Skeletal muscle tissue (tissue), 4 donors: ENCODE data around the gene ZBTB4. TPM values are rescaled to one million over a fixed set of nuclear protein-coding genes. Genes with fewer than 3 reads are reported as not detected.

ENCODE experiments used
- H3K27ac ChIP-seq: one replicate; pipeline ENCODE4 v1.7.0; 2013; ENCODE audit warnings: mild to moderate bottlenecking, low read depth, low read length, inconsistent platforms
- H3K27me3 ChIP-seq, 3 donors: one replicate each; pipeline ENCODE4 v1.7.0; 2013; ENCODE audit warnings: low read length in 3 of 3; ENCODE audit not compliant: control insufficient read depth in 3 of 3, insufficient read depth in 3 of 3
- H3K36me3 ChIP-seq, 3 donors: one replicate each; pipeline ENCODE4 v1.7.0; 2013; ENCODE audit warnings: low read length in 3 of 3; ENCODE audit not compliant: control insufficient read depth in 3 of 3, insufficient read depth in 3 of 3
- H3K4me1 ChIP-seq, 3 donors: one replicate each; pipeline ENCODE4 v1.7.0; 2013; ENCODE audit warnings: low read length in 3 of 3, mild to moderate bottlenecking in 3 of 3; ENCODE audit not compliant: control insufficient read depth in 3 of 3, insufficient read depth in 3 of 3
- H3K4me3 ChIP-seq, 3 donors: one replicate each; pipeline ENCODE4 v1.7.0; 2013; ENCODE audit warnings: low read length in 3 of 3
- H3K9ac ChIP-seq, 3 donors: one replicate each; pipeline ENCODE4 v1.7.0; 2013; ENCODE audit warnings: low read length in 3 of 3, mild to moderate bottlenecking in 3 of 3, moderate library complexity in 2 of 3, low read depth in 1 of 3
- H3K9me3 ChIP-seq, 3 donors: one replicate each; pipeline ENCODE4 v1.7.0; 2013; ENCODE audit warnings: low read length in 3 of 3; ENCODE audit not compliant: control insufficient read depth in 3 of 3
- total RNA-seq: library from RNA; depleted of rRNA; stranded (reverse); fragments of >200 nt; gene quantifications from one replicate; pipeline ENCODE4 v1.2.3, GENCODE V29; 2014
- donor health status: Osteomylitis.

The ZBTB4 gene
- total RNA-seq, 1 donor from 2014 or later = 10.4 TPM

- no peaks in the 10 kb centered on the region for H3K9me3 ChIP-seq
- peaks cover 0 to 2% (median 0%) of the 10 kb centered on the region in 3 donors for H3K4me1 ChIP-seq
- H3K9ac ChIP-seq = no peak overlapping the region
- no peak overlapping the region for H3K4me3 ChIP-seq
- no peak overlapping the region for H3K27ac ChIP-seq
- H3K36me3 ChIP-seq = peaks cover 68 to 79% (median 75%) of the 10 kb centered on the region in 3 donors
- no peaks in the 10 kb centered on the region for H3K27me3 ChIP-seq
Observed at GRCh38 chr17:7509937-7510336, 30.5 kb upstream of the ZBTB4 start.

GRCh38 chr17:7508846-7509245 is 29.4 kb upstream of the ZBTB4 start:
- Histone ChIP-seq H3K27ac (no peak overlapping the region), H3K9me3 (no peaks in the 10 kb centered on the region), H3K4me3 (no peak overlapping the region), H3K9ac (no peak overlapping the region), H3K4me1 (peaks cover 0 to 2% (median 0%) of the 10 kb centered on the region in 3 donors), H3K36me3 (peaks cover 69 to 85% (median 83%) of the 10 kb centered on the region in 3 donors), H3K27me3 (no peaks in the 10 kb centered on the region)

- no peak overlapping the region for H3K4me3 ChIP-seq
- peaks cover 69 to 85% (median 83%) of the 10 kb centered on the region in 3 donors for H3K36me3 ChIP-seq
Observed at GRCh38 chr17:7508145-7508544, 28.7 kb upstream of the ZBTB4 start.

GRCh38 chr17:7503521-7503920 is 24.1 kb upstream of the ZBTB4 start:
- H3K27me3 ChIP-seq = no peaks in the 10 kb centered on the region
- H3K4me1 ChIP-seq = no peaks in the 10 kb centered on the region
- peaks cover 68 to 85% (median 83%) of the 10 kb centered on the region in 3 donors for H3K36me3 ChIP-seq
- no peak overlapping the region for H3K4me3 ChIP-seq
- no peaks in the 10 kb centered on the region for H3K9me3 ChIP-seq
- H3K9ac ChIP-seq = no peak overlapping the region
- H3K27ac ChIP-seq = no peak overlapping the region

More at GRCh38 chr17:7508145-7508544, 28.7 kb upstream of the ZBTB4 start:
- no peak overlapping the region for H3K27ac ChIP-seq
- H3K27me3 ChIP-seq = no peaks in the 10 kb centered on the region
- no peaks in the 10 kb centered on the region for H3K9me3 ChIP-seq
- no peak overlapping the region for H3K9ac ChIP-seq
- H3K4me1 ChIP-seq = peaks cover 0 to 2% (median 0%) of the 10 kb centered on the region in 3 donors

GRCh38 chr17:7502987-7503386 is 23.6 kb upstream of the ZBTB4 start:
- H3K9me3 ChIP-seq = no peaks in the 10 kb centered on the region
- no peak overlapping the region for H3K9ac ChIP-seq
- peaks cover 0 to 2% (median 0%) of the 10 kb centered on the region in 3 donors for H3K4me1 ChIP-seq
- H3K27ac ChIP-seq = no peak overlapping the region
- H3K27me3 ChIP-seq = no peaks in the 10 kb centered on the region
- peaks cover 68 to 85% (median 83%) of the 10 kb centered on the region in 3 donors for H3K36me3 ChIP-seq
- H3K4me3 ChIP-seq = no peak overlapping the region

- Histone ChIP-seq H3K36me3 (peaks cover 72 to 88% (median 86%) of the 10 kb centered on the region in 3 donors), H3K27ac (no peak overlapping the region), H3K4me1 (peaks cover 0 to 5% (median 0%) of the 10 kb centered on the region in 3 donors), H3K4me3 (no peak overlapping the region), H3K9ac (no peak overlapping the region), H3K27me3 (no peaks in the 10 kb centered on the region), H3K9me3 (no peaks in the 10 kb centered on the region)
Observed at GRCh38 chr17:7502171-7502847, 22.9 kb upstream of the ZBTB4 start.

- Histone ChIP-seq H3K36me3 (peaks cover 75 to 89% (median 89%) of the 10 kb centered on the region in 3 donors), H3K4me3 (no peak overlapping the region), H3K9ac (no peak overlapping the region), H3K27me3 (no peaks in the 10 kb centered on the region), H3K4me1 (peaks cover 0 to 7% (median 0%) of the 10 kb centered on the region in 3 donors), H3K27ac (no peak overlapping the region), H3K9me3 (no peaks in the 10 kb centered on the region)
Observed at GRCh38 chr17:7501729-7502128, 22.3 kb upstream of the ZBTB4 start.

GRCh38 chr17:7499161-7499560 is 19.7 kb upstream of the ZBTB4 start:
- H3K9me3 ChIP-seq = no peaks in the 10 kb centered on the region
- H3K27ac ChIP-seq = no peak overlapping the region
- H3K27me3 ChIP-seq = no peaks in the 10 kb centered on the region
- H3K9ac ChIP-seq = no peak overlapping the region
- H3K4me3 ChIP-seq = no peak overlapping the region
- H3K36me3 ChIP-seq = peaks cover 75 to 79% (median 78%) of the 10 kb centered on the region in 3 donors
- peaks cover 0 to 12% (median 0%) of the 10 kb centered on the region in 3 donors for H3K4me1 ChIP-seq

- H3K9me3 ChIP-seq = no peaks in the 10 kb centered on the region
- peaks cover 60 to 64% (median 63%) of the 10 kb centered on the region in 3 donors for H3K36me3 ChIP-seq
- H3K27ac ChIP-seq = no peak overlapping the region
- H3K4me1 ChIP-seq = peaks cover 7 to 12% (median 8%) of the 10 kb centered on the region in 3 donors
- H3K9ac ChIP-seq = peak overlapping the region in 1 of 3 donors; percentile 16
- no peaks in the 10 kb centered on the region for H3K27me3 ChIP-seq
- no peak overlapping the region for H3K4me3 ChIP-seq
Observed at GRCh38 chr17:7497636-7498035, 18.2 kb upstream of the ZBTB4 start.

- no peaks in the 10 kb centered on the region for H3K27me3 ChIP-seq
- no peaks in the 10 kb centered on the region for H3K9me3 ChIP-seq
- H3K4me3 ChIP-seq = no peak overlapping the region
- H3K36me3 ChIP-seq = peaks cover 56 to 60% (median 58%) of the 10 kb centered on the region in 3 donors
- peaks cover 8 to 12% (median 8%) of the 10 kb centered on the region in 3 donors for H3K4me1 ChIP-seq
- no peak overlapping the region for H3K27ac ChIP-seq
- H3K9ac ChIP-seq = no peak overlapping the region
Observed at GRCh38 chr17:7497228-7497627, 17.8 kb upstream of the ZBTB4 start.
